ENCODE measurements around the gene HBS1L.
A peak's percentile ranks its signal among the peaks of the same experiment; 100 is the strongest.

The HBS1L gene

DNA sequence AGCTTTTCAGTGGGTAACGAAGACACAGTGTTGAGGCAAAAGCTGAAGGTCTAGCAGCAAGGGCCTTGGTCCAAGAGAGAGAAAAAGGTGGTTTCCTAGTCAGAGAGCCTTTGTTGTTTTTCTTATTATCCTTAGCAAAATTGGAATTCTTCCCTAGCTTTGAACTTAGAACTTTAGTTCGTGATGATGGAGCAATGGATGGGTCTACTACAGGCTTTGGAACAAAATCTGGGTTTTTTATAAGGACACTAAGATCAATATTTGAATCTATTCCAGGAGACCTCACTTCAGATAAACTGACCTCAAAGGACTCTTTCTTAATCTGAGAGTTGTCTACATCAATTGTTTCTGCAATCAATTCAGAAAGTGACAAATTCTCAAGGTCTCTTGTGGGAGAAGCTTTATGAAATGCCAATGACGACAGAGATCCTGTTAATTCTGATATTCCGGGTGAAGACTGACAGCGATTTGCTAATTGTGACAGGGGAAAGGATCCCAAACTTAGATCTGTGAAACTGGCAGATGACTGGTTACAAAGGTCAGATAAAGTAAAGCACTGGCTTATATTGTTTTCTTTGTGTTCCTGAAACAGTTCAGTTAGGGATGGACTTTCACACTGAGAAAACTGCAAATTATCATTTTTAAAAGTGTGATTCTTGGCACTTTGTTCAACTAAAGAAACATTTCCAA, 17.7 kb downstream of the HBS1L start:
- no peak for DNase-seq (ENCODE audit: low read depth)

- no peak for DNase-seq (ENCODE audit: low read depth)
Observed at GRCh38 chr6:135033238-135033637, 21.4 kb downstream of the HBS1L start.

GRCh38 chr6:135030532-135031178, 24.0 kb downstream of the HBS1L start:
- no peak for DNase-seq (ENCODE audit: low read depth)

- no peak for DNase-seq (ENCODE audit: low read depth)
Observed at GRCh38 chr6:135030056-135030473, 24.6 kb downstream of the HBS1L start.

DNA sequence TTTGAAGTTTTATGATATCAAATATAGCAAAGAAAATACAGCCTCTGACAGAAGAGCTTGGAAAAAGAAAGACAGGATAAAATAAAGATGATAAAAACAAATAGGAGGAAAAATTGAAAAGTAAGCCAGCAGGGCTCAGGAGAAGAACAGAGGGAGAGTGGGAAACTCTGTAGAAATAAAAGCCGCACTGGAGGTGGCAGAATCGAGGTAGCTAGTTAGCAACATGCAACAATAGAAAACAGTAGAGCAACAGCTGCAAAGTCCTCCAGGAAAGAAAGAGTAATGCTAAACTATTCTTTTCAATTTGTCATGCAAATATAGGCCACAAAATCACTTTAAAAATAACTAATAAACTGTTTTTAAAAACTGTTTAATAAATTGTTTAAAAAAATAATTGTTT, 28.8 kb downstream of the HBS1L start:
- DNase-seq (ENCODE audit: low read depth): no peak

- no peak for DNase-seq (ENCODE audit: low read depth)
Observed at GRCh38 chr6:135025175-135025574, 29.4 kb downstream of the HBS1L start.

DNA sequence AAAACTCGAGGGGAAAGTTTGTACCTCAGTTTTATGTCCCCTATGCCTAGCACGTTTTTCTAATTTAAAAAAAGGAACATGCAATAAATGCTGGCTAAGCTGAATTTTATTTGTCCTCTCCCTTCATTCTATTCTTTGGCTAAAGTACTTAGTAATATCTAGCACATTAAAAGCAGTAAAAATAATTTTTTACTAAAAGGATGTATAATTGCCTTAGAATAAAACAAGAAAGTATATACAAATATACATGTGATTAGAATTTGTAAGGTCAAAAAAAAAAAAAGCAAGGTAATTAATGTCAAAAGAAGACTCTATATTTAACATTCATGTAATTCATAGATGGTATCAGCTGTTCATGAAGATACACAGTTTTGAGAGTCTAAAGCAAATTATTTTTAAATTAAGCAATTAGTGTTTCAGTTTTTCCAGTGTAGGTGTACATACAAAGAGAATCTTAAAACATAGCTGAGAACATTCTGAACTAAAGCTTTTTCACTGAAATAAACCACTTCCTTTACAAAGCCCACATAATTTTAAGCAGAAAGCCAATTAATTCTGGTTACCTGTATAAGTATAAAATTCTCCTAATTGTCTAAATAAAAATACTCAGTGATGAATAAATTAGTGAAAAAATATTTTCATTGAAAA, 32.4 kb downstream of the HBS1L start:
- no peak for DNase-seq (ENCODE audit: low read depth)

GRCh38 chr6:135021310-135022049, 33.1 kb downstream of the HBS1L start:
- DNase-seq (ENCODE audit: low read depth): no peak

DNA sequence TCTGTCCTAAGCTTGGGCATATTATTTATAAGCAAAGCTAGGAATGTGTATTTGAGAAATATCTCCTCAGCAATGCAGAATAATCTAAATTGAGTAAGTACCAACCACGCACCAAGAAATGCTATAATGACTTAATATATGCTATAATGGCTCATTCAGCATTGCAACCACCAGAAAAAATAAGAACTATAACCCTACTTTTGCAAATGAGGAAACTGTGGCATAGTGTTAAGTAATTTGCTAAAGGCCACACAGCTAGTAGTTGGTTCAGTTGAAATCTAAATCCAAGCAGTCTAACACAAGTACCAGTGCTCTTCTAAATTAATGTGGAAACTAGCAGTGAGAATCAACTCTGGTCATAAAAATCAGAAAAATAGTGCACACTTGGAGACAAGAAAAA, 35.7 kb downstream of the HBS1L start:
- DNase-seq (ENCODE audit: low read depth): no peak

DNA sequence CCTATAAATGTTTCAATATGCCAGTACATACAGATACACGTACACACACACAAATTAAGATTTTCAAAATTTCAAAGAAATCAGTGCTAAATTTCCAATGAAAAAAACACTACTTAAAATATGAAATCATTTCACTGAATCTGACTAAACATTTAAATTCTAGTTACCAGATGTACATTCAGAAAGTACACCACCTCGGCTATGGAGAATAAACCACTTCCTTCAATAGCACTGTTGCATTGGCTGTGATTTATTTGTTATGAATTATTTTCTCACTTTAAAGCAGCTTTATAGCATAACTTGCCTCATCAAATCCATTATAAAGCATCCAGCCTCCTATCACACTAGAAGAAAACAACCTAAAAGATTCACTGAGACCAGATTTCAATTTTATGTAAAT, 36.6 kb downstream of the HBS1L start:
- DNase-seq (ENCODE audit: low read depth): no peak

DNA sequence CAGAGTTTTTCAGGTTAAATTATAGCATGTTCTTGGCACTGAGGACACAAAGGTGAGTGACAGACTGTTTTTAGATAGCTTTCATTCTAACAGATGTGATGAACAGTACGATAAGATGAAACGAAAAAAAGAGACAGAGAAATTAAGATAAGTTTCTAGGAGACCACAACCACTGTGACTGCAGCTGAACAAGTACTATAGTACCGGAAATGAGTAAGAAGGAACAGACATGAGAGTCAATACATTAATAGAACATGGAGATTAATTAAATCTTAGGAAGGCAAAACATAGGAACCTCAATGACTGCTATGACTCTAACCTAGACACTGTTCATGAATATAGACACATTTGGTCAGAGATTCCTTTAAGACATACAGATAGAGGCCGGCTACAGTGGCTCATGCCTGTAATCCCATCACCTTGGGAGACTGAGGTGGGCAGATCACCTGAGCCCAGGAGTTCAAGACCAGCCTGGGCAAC, 40.2 kb downstream of the HBS1L start:
- no peak for DNase-seq (ENCODE audit: low read depth)

GRCh38 chr6:135013211-135013610, 41.4 kb downstream of the HBS1L start:
- no peak for DNase-seq (ENCODE audit: low read depth)

DNA sequence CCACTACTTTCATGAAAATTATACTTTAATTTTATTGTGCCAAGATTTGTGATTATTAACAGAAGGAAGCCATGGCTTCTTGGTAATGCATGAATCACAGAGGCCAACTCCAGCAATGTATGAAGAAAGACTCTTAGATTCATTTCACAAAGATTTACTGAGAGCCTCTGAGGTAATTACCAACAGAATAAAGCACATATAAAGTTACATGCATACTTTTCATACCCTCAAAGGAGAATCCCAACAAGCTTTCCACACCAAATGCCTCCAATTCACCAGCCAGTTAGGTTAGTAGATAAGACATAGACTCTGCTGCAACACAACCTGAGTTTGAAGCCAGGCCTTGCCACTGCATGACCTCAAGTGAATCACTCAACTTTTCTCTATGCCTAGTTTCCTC, 41.9 kb downstream of the HBS1L start:
- DNase-seq (ENCODE audit: low read depth): peak; percentile 43

GRCh38 chr6:135012349-135012748, 42.3 kb downstream of the HBS1L start:
- no peak for DNase-seq (ENCODE audit: low read depth)

GRCh38 chr6:135008941-135009290, 45.7 kb downstream of the HBS1L start:
- no peak for DNase-seq (ENCODE audit: low read depth)

DNA sequence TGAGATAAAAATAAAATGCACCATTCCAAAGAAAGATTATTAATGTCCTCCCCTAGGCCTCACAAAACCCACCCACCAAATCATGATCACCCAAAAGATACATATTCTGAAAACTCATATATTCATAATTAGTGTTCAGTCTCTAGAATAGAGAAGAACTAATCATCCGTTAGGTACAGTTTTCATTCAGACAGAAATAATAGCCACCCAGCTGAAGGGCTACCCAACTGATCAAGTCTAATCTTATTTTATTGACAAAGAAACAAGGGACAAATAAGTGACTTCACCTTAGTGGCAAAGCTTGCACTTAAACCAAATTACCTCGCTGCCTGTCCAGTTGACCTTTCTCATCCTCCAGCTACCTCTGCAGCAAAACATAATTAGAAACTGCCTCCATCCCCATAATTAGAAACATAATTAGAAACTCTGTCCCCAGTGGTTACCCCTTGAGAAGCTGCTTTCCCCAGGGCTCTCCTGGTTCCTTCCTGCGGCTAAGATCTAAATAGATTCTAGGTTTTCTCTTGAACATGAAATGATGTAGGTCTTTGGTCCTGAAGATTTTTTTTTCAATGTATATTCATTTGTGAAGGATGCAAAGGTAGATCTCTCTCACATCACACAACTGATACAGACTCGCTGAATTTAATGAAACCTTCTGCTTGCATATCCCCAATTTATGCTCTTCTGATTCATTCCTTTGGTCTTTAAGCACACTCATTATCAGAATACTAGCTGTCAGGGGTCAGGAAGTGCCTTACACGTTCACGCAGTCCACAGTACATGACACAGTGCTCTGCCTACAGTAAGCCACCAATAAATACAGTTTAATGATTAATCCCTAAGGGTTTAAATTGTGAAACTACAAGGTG, 46.3 kb downstream of the HBS1L start:
- DNase-seq (ENCODE audit: low read depth): no peak

- peak; percentile 12 for DNase-seq (ENCODE audit: low read depth)
Observed at GRCh38 chr6:135006386-135006914, 48.2 kb downstream of the HBS1L start.

- DNase-seq (ENCODE audit: low read depth): no peak
Observed at GRCh38 chr6:135004399-135004798, 50.2 kb downstream of the HBS1L start.

GRCh38 chr6:135002974-135003703, 51.5 kb downstream of the HBS1L start:
- DNase-seq (ENCODE audit: low read depth): no peak

DNA sequence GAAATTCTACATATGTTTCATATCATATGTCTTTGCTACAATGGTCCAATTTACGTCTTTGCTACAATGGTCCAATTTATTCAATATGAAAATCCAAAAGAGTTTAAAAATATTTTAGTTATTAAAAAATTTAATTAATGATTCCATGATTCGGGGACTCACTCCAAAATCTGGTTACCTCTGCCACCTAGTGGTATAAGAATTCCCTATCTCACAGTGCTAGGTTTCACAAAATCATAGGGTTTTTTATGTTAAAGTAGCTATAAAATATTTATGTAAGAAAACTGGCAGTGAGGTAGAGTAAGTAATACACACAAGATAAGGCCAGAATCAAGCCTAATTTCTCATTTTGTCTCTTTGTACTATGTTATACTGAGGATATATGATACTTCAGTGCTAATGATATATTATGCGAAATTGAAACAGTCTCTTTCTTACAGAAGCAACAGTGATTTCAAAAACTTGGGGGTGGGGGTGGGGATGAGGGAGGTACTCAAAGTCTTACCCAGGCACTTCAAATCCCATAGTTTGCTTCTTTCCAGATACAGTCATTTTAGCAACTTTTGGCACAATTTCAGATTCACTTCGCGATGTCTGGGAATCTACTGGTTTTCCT, 52.3 kb downstream of the HBS1L start:
- DNase-seq (ENCODE audit: low read depth): peak; percentile 11
